HG03139 (cell line): Measurements from ENCODE around the gene AURKB.
A peak's percentile ranks its signal among the peaks of the same experiment; 100 is the strongest.
"Not testable (repeated sequence)": the region's sequence is repeated elsewhere in the genome, so short reads cannot be mapped to it uniquely, and the experiment has no call there.

Experiments used
- ATAC-seq: cut with Tn5 transposase; IDR thresholded peaks from one replicate; pipeline ENCODE4 v1.9.1; 2021; ENCODE audit not compliant: unreplicated experiment

AURKB gene

DNA sequence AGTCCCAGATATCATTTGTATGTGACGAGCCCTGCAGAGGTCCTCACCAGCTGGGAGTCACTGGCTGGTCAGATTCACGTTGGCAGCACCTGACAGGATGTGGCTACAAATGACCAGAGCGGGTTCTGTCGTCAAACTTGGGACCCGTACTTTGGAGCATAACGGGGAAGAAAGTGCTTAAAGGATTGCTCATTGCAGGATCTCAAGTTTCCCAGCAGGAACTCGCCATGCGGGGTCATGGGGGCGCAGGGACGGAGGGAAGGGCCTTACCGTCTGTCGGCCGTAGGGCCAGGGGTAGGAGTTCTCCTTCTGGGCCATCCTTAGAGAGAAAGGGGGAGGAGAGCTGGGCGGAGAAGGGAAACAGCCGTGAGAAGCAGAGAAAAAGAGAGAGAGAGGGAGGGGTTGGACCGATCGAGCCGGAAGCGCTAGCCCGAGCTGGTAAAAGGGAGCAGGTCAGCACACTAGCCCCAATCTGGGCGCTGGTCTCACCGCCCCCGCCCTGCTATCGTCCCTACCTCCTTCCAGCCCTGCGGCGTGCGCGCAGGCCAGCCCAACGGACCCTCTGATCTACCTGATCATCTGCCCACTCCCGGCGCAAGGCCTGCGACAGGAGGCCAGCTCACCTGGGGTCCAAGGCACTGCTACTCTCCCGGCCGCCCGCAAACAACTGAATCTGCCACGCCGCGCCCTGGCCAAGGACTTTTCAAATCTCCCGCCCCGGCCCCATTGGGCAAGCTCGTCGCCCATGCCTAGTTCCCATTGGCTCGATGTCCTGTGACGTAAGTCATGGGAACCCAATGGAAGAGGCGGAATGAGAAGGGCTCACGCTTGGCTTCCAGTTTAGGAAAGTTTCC is at the start of gene AURKB:
AURKB (minus strand) TSS at position 669 of the 854 bp plus-strand sequence; CDS start at position 318, 351 bp downstream.
- peak; percentile 87 for ATAC-seq

DNA sequence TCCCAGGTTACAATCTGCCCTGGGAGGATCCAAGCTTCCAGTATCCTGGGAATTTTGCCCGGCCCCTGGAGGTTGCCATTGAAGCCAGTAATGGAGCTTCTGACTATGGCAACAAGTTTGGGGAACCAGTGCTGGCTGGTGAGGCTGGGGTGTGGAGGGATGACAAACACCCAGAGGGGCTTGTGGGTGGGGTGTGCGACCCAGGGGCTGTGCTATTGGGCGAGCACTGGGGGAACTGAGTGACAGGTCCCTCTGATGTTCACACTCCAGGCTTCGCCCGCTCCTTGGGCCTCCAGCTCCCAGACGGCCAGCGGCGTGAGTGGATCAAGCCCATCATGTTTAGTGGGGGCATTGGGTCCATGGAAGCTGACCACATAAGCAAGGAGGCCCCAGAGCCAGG is 47.4 kb upstream of the AURKB start:
- ATAC-seq, result no peak

DNA sequence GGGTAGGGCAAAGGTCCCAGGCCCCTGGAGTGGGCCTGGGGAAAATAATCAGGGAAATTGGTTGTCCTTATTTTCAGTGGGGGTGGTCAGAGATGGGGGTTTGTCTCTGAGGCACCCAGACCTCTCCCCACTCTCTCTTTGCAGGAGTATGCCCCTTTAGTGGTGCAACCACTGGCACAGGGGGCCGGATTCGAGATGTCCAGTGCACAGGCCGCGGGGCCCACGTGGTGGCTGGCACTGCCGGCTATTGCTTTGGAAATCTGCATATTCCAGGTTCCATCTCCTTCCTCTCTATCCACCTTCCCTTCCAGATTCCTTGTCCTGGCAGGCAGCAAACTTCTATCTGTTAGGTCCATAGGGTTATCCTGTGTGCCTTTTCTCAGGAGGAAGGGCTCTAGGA is 46.3 kb upstream of the AURKB start:
- no peak for ATAC-seq

DNA sequence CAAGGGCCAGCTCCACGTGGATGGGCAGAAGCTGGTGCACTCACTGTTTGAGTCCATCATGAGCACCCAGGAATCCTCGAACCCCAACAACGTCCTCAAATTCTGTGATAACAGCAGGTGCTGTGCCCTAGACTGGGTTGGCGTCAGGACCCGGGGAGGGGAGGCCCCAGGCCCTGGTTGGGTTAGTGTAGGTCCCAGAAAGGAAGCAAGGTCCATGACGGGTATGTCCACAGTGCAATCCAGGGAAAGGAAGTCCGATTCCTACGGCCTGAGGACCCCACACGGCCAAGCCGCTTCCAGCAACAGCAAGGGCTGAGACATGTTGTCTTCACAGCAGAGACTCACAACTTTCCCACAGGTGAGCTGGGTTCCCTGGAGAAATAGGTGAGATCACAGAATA is 45.9 kb upstream of the AURKB start:
- ATAC-seq, result no peak

DNA sequence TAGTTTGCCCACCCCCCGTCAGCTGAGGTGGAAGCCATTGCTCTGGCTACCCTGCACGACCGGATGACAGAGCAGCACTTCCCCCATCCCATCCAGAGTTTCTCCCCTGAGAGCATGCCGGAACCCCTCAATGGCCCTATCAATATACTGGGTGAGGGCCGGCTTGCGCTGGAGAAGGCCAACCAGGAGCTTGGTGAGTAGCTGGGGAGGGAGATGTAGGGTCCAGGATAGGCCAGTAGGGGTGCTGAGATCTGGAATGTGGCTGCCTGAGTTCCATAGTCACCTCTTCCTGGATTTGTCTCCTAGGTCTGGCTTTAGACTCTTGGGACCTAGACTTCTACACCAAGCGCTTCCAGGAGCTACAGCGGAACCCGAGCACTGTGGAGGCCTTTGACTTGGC is 45.1 kb upstream of the AURKB start:
- no peak for ATAC-seq

DNA sequence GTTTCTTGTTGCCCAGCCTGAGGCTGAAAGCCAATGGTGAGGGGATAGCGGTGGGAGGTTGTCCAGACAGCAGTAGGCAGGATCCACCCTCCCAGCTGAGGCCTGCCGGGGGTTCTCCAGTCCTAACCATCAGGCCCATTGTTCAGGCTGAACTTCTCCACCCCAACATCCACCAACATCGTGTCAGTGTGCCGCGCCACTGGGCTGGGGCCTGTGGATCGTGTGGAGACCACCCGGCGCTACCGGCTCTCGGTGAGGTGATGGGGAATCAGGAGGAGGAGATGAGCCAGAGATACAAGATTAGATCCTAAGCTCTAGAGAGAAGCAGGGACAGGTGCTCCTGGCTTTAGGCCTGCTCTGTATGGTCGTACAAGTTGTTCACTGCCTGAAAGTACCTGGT is 44.5 kb upstream of the AURKB start:
- no peak for ATAC-seq

DNA sequence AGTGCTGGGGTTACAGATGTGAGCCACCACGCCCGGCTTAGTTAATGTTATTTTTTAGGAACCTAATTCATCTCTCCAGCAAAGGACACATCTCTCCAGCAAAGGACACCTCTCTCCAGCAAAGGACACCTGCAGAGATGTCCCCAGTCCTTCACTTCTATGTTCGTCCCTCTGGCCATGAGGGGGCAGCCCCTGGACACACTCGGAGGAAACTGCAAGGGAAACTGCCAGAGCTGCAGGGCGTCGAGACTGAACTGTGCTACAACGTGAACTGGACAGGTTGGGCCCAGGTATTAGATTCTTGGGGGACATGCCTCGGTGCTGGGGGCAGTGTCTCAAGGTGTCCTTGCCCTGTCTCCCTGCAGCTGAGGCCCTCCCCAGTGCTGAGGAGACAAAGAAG is 43.4 kb upstream of the AURKB start:
- no peak for ATAC-seq

DNA sequence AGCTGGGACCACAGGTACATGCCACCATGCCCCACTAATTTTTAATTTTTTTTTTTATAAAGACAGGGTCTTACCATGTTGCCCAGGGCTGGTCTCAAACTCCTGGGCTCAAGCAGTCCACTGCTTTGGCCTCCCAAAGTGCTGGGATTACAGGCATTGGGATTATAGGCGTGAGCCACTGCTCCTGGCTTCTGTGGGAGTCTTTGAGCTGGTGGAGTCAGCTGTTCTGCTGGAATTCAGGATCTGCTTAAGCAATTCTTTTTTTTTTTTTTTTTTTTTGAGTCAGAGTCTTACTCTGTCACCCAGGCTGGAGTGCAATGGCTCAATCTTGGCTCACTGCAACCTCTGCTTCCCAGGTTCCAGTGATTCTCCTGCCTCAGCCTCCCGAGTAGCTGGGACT is 41.0 kb upstream of the AURKB start:
- ATAC-seq, result not testable (repeated sequence)

DNA sequence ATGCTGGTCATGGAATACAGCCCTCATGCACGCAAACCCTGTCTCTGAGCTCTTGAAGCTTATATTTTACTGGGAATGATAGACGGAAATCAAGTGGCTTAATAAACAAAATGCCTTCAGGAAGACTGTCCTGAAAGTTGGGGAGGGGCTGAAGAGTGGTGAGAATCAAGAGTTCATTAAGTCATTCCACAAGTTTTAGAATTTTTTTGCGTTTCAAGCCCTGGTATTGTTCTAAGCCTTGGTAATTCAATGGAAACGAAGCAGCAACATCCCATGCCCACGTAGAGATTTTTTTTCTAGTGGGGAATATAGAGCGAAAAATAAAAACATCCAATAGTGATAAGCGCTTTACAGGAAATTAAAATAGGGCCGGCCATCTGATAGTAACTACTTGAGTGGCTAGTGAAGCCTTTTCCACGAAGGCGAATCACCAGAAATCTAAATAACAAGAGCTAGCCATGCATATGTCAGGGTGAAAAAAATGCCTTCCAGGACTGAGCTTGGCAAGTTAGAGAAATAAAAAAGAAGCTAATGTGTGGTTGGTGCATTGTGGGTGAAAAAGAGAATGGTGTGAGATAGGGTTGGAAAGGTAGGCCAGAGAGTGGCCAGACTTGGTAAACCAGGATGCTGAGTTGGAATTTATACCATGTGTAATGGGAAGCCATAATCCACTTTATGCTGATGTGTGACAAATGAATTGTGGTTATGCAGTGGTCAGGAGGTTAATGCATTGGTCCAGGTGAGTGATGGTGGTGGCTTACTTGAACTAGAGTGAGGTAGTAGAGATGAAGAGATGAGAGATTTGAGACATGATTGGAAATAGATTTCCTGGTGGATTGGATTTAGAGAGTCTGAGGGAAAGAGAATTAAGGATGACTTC is 39.5 kb upstream of the AURKB start:
- ATAC-seq, result no peak

DNA sequence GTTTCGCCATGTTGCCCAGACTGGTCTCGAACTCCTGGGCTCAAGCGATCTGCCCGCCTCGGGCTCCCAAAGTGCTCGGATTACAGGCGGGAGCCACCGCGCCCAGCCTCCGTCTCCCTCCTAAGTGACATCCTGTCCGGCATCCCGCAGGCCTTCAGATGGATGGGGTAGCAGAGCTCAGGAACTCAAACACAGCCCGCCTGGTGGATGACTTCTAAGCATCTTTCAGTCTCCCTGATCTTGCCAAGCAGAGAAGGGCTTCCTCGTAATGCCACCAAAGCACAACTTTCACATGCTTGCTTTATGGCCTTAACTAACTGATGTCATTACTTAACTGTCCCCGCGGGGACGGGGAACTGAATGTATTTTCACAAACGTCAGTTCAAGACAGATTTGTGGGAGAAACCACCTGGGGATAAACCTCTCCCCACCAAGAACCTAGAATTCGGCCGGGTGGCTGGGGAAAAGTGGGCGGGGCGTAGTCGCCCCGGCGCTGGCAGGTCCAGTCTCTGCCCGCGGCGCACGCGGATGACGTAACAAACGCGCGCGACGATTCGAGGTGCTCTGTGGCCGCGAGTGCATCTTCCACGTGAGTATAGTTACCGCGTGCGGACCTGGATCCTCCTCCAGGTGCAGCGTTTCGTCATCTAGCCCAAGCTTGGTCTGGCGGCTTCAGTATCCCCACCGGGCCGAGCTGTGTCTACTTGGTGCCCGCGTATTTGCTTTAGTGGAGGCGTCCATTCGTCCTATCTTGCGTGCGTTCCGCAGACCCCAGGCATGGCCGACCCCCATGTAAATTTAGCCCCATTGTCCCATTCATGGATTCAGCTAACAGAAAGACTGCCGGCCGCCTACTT is 38.6 kb upstream of the AURKB start, which contains the start of gene PFAS:
PFAS (plus strand) TSS at position 539 of the 857 bp plus-strand sequence. CDS start 4,649 bp downstream, outside the sequence.
- ATAC-seq, result peak; percentile 39

DNA sequence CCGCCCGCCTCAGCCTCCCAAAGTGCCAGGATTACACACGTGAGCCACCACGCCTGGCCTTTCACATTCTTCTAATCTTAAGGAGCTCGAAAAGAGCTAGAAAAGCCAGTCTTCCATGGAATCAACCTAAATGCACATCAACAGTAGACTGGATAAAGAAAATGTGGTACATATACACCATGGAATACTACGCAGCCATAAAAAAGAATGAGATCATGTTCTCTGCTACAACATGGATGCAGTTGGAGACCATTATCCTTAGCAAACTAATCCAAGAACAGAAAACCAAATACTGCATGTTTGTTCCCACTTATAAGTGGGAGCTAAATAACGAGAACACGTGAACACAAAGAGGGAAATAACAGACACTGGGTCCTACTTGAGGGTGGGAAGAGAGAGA is 34.4 kb upstream of the AURKB start:
- no peak for ATAC-seq

DNA sequence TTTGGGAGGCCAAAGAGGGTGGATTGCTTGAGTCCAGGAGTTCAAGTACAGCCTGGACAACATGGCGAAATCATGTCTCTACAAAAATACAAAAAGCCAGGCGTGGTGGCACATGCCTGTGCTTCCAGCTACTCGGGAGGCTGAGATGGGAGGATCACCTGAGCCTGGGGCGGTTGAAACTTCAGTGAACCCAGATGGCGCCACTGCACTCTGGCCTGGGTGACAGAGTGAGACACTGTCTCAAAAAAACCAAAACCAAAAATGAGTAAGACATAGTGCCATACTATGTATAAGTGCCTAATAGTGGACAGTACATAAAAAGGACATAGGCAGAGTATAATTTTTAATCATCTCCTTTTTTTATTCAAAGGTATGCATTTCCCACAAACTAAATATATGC is 33.5 kb upstream of the AURKB start:
- ATAC-seq, result no peak

DNA sequence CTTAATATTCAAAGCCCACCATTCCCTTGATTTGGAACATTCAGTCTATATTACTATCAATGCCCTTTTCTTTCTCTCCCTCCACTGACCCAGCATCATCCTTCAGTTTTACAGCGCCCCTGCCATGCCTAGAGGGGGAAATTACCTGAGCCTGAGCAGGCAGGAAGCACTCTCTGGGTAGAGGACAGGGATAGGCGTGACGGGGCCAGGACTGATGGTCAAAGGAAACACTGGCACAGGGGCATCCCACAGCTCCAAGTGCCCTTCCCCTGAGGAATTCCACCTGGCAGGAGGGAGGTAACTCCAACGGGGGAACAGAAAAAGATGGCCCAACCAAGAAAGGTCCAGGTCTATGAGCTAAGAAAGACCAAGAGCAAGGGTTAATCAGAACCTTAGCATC is 27.5 kb upstream of the AURKB start:
- ATAC-seq, result no peak

DNA sequence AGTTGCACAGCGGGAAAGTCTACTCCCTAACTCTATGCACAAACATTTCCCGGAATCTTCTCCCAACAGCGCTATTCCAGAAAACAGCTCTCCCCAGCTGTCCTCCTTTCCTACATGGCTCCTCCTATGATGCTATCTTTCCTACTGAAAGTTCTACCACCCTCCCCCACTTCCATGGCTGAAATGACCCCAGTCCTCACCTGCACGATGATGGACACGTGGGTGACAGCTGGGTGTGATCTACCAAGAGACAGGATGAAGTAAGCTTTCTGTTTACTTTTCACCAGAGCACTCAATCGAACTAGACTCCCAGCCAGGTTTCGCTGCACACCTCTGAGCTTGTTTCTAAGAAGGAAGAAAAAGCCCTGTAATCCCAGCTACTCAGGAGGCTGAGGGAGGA is 26.8 kb upstream of the AURKB start:
- ATAC-seq, result no peak

DNA sequence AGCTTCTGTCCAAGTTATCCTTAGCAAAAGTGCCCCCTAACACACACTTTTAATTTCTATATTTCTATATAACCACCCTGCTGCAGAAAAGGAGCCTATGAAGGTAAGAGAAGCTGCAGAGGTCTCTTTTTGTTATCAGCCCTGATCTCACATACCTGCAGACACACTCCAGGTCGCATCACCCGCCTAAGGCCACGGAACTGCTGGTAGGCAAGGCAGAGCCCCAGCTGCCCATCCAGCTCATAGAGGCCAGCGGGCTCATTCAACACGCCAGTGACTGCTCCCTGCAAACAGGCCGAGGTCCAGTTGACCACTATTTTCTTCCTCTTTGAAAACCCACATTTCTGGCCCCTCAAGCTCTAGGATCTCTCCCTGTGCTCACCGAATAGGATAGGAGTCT is 25.3 kb upstream of the AURKB start:
- ATAC-seq, result no peak

DNA sequence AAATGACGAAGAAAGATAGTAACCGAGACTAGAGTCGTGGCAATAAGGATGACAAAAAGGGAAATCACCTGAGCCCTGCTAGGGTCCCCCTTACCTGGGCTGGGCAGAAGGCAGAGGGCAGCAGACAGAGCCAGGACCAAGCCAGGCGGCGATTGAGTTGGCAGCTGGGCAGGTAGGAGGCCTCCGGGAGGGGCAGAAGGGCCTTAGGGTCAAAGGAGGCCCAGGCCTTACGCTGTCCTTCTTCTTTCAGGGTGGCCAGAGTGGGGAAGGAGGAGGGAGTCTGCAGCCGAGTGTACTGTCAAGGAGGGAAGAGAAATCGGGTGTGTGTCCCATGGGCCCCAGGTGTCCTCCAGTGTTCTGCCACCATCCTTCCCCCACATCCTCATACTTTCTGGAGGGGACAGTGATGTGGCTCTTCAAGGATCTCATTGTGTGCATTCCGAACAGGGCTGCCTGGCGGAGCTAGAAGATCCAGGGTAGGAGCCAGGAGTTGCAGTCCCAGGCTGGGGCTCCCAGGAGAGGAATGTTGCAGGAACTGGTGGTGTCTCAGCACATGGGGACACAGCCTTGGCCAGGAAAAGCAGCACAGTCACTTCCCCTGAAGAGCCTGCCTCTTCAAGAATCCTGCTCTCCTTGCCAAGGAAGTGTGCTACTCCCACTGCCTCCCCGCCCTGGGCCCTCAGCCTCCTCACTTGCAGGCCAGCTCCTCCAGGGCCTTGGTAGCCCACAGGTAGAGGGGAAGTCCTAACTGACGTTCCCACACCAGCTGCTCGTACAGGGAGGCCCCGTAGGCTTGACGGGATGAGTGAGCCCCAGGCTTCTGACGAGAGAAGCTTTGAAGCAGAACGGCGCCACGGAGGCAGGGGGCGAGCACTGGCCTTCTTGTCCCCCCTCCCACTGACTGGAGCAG is 24.2 kb upstream of the AURKB start:
- ATAC-seq, result no peak

DNA sequence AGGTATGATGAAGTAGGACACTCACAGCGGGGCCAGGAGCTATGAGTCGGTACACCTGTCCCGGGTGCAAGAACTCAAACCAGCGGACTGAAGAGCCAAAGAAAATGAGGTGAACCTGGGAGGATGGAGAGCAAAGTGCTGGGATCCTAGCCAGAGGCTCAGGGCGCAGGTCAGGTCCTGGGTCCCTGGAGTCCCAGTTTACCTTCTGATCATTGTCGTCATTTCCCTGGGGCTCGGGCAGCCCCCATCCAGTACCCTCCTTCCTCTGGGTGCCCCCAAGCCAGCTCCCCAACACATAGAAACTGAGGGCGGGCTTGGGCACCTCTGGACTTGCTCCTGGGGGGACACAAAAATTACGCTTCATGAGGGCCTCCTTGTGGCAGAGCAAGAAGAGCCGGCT is 21.3 kb upstream of the AURKB start:
- no peak for ATAC-seq

DNA sequence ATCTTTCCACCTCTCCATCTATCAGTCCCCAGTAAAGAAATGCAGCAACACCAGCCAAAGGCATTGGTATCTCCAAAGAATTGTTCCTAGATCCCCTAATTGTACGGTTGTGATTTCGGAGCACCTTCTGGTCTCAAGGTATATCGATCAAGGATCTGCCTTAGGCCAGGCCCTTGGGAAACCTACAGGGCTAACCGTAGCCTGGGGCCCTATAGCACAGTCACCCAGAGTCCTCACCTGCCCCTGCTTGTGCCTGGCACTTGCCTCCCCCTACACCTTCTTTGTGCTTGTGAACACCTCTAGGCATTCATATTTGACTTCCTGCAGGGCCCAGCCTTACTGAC is 16.8 kb upstream of the AURKB start:
- ATAC-seq, result no peak

DNA sequence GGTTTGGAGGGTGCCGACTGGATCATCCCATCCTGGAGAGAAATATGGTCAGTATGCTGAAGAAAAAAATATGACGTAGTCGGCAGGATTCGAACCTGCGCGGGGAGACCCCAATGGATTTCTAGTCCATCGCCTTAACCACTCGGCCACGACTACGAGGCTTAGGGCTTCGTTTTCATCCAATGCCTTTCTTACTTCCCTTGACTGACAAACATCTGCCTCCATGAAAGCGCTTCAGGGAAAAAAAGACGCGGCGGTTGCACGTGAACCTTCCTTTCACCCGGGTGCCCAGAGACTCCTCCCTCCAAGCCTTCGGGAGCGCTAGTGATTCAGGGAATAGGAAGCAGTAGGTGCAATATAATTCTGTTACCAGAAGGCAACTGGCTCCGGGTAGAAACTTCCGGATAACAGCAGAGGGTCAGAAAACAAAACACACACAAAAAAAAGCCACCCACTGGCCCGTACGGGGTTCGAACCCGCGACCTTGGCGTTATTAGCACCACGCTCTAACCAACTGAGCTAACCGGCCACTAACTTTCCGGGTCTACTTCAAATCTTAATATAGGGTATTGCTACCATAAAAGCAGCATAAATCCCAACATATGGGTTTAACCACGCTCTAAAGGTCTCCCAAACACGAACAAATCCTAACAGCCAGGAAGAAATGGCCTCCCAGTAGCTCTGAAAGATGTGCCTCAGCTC is 16.3 kb upstream of the AURKB start:
- no peak for ATAC-seq
